Stomach (tissue), 4 donors: ENCODE measurements around the gene SLC17A3.

Source experiments
- EP300 ChIP-seq: sonication (generic); formaldehyde crosslinking; IDR thresholded peaks from one replicate; pipeline ENCODE4 v1.6.1; 2017; ENCODE audit warnings: antibody characterized with exemption
- POLR2A ChIP-seq, 4 donors: fragments of 450-650 bp; IDR thresholded peaks; one replicate each; pipeline ENCODE4 v1.6.1; 2016; ENCODE audit warnings: antibody characterized with exemption in 4 of 4, control low read depth in 2 of 4, mild to moderate bottlenecking in 1 of 4, moderate library complexity in 1 of 4
- POLR2AphosphoS5 ChIP-seq, 3 donors: sonication (generic); formaldehyde crosslinking; IDR thresholded peaks; one replicate each; pipeline ENCODE4 v1.6.1; 2016; ENCODE audit warnings: antibody characterized with exemption in 3 of 3
- TF ChIP-seq, protein P1 (sequence below), 7 experiments: fragments of 450-650 bp in 4 of 7; fragments of 200-600 bp in 3 of 7; sonication (generic) in 3 of 7; IDR thresholded peaks; one replicate each; pipeline ENCODE4 v1.5.1; 2016 to 2019; ENCODE audit warnings: antibody characterized with exemption in 7 of 7, control low read depth in 2 of 7, mild to moderate bottlenecking in 1 of 7

DNA sequence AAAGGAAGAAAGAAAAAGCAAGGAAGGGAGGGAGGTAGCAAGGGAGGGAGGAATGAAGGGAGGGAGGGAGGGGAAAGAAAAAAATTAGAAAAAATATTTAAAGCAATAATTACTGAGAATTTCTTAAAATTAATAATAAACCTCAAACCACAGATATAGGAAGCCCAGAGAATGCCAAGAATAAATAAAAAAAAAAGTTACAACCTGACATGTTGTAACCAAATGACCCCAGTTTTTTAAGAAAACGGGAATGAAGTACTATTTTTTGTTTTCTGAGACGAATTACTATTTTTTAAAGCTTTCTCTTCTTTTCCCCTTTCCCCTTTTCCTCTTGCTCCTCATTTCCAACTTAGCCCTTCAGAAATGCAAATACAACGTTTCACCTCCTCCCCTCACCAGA, 58.8 kb downstream of the SLC17A3 start:
- no peak for TF ChIP-seq EP300
- TF ChIP-seq, protein P1, sequence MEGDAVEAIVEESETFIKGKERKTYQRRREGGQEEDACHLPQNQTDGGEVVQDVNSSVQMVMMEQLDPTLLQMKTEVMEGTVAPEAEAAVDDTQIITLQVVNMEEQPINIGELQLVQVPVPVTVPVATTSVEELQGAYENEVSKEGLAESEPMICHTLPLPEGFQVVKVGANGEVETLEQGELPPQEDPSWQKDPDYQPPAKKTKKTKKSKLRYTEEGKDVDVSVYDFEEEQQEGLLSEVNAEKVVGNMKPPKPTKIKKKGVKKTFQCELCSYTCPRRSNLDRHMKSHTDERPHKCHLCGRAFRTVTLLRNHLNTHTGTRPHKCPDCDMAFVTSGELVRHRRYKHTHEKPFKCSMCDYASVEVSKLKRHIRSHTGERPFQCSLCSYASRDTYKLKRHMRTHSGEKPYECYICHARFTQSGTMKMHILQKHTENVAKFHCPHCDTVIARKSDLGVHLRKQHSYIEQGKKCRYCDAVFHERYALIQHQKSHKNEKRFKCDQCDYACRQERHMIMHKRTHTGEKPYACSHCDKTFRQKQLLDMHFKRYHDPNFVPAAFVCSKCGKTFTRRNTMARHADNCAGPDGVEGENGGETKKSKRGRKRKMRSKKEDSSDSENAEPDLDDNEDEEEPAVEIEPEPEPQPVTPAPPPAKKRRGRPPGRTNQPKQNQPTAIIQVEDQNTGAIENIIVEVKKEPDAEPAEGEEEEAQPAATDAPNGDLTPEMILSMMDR (IDR thresholded peaks at IDR 0.05), result no peak
- TF ChIP-seq POLR2A (IDR thresholded peaks at IDR 0.05), result no peak
- no peak for TF ChIP-seq POLR2AphosphoS5 (IDR thresholded peaks at IDR 0.05)
